ENCODE results near the gene FKBP14.

GRCh38 chr7:30047124-30047523 is 20.6 kb upstream of the FKBP14 start:
- TF ChIP-seq CTCF (IDR thresholded peaks at IDR 0.05; ENCODE audit: insufficient read depth, low read length) (no peak), REST (IDR thresholded peaks at IDR 0.05; ENCODE audit: insufficient replicate concordance, low read depth) (no peak)
